Spleen (tissue), 11 donors: ENCODE data around the gene CLASP1. TPM values are rescaled to one million over a fixed set of nuclear protein-coding genes. Genes with fewer than 3 reads are reported as not detected.
A peak's percentile ranks its signal among the peaks of the same experiment; 100 is the strongest.
"Not testable (repeated sequence)": the region's sequence is repeated elsewhere in the genome, so short reads cannot be mapped to it uniquely, and the experiment has no call there.

Experiments used
- DNase-seq: peaks from one replicate; pipeline ENCODE4 v3.0.0-alpha.2; 2020
- H3K27ac ChIP-seq, 8 donors: fragments of 200-600 bp; sonication (generic) in 7 of 8; 1 replicate in 4 of 8; 2 replicates in 4 of 8; pipeline versions ENCODE4 v1.5.0 to v1.8.0; 2016 to 2021; ENCODE audit warnings: inconsistent platforms in 4 of 8, mild to moderate bottlenecking in 4 of 8, moderate library complexity in 1 of 8
- H3K27me3 ChIP-seq, 7 donors: fragments of 200-600 bp; sonication (generic) in 6 of 7; replicated peaks in 1 of 7; 1 replicate in 4 of 7; 2 replicates in 3 of 7; pipeline versions ENCODE4 v1.5.0 to v1.8.0; 2016 to 2021; ENCODE audit warnings: inconsistent platforms in 3 of 7, mild to moderate bottlenecking in 1 of 7
- H3K36me3 ChIP-seq, 6 donors: fragments of 200-600 bp; sonication (generic) in 5 of 6; 1 replicate in 4 of 6; 2 replicates in 2 of 6; pipeline versions ENCODE4 v1.5.0 to v1.8.0; 2016 to 2021; ENCODE audit warnings: inconsistent platforms in 2 of 6
- H3K4me1 ChIP-seq, 6 donors: fragments of 200-600 bp; sonication (generic) in 5 of 6; 1 replicate in 3 of 6; 2 replicates in 3 of 6; pipeline versions ENCODE4 v1.5.0 to v1.8.0; 2016 to 2021; ENCODE audit warnings: inconsistent platforms in 3 of 6
- H3K4me3 ChIP-seq, 8 donors: fragments of 200-600 bp; sonication (generic) in 7 of 8; 1 replicate in 4 of 8; 2 replicates in 4 of 8; pipeline versions ENCODE4 v1.5.0 to v1.8.0; 2016 to 2021; ENCODE audit warnings: inconsistent platforms in 4 of 8, mild to moderate bottlenecking in 4 of 8, moderate library complexity in 2 of 8
- H3K9me3 ChIP-seq, 8 donors: fragments of 200-600 bp; sonication (generic) in 7 of 8; 1 replicate in 4 of 8; 2 replicates in 4 of 8; pipeline versions ENCODE4 v1.5.0 to v1.8.0; 2016 to 2021; ENCODE audit warnings: inconsistent platforms in 4 of 8
- POLR2A ChIP-seq, 3 donors: fragments of 450-650 bp; IDR thresholded peaks; one replicate each; pipeline ENCODE4 v1.5.1; 2017; ENCODE audit warnings: antibody characterized with exemption in 3 of 3, mild to moderate bottlenecking in 1 of 3
- POLR2AphosphoS5 ChIP-seq, 3 donors: sonication (generic); formaldehyde crosslinking; IDR thresholded peaks; one replicate each; pipeline ENCODE4 v1.5.1; 2017; ENCODE audit warnings: antibody characterized with exemption in 3 of 3
- WGBS, 5 donors: extraction: QIAGEN DNeasy Blood & Tissue Kit in 3 of 5; methylation state at CpG; one replicate each; pipeline versions ENCODE4 v1.1.5 to v1.1.7; 2013 to 2018; 5-methylcytosine and 5-hydroxymethylcytosine counted together
- intact Hi-C: fragments of 100-400 bp; cut with DNase I; formaldehyde crosslinking; loops from one replicate; pipeline ENCODE4 v1.15.0; 2023; ENCODE audit warnings: low total_unique reads
- polyA plus RNA-seq, 3 donors: library from polyadenylated mRNA; stranded (reverse); fragments of 200-250 nt; gene quantifications; one replicate each; pipeline ENCODE4 v1.2.1, GENCODE V29; 2013
- total RNA-seq, 7 donors: library from RNA; depleted of rRNA in 3 of 7; stranded (reverse); fragments of >200 nt in 3 of 7; fragmentation: NEBNext Ultra II Directional in 4 of 7; extraction: Animal tissue kit (Norgen Biotek cat#: 25700) in 4 of 7; gene quantifications; one replicate each; pipeline versions ENCODE4 v1.1.0 to v1.2.1, GENCODE V29; 2016 to 2021
- TF ChIP-seq, protein P1 (sequence below), 11 experiments: fragments of 200-600 bp in 7 of 11; fragments of 450-650 bp in 4 of 11; sonication (generic) in 4 of 11; IDR thresholded peaks in 8 of 11; conservative IDR thresholded peaks in 3 of 11; 1 replicate in 7 of 11; 2 replicates in 4 of 11; pipeline versions ENCODE4 v1.4.0 to v1.8.0; 2016 to 2021; ENCODE audit warnings: antibody characterized with exemption in 11 of 11, inconsistent platforms in 4 of 11, mild to moderate bottlenecking in 1 of 11
- donor health status: healthy with polysubstance abuse.
- donor health status: DM: no; HTN: no; CAD: no; lungs with moderate emphysema.
- donor health status: DM: no; HTN: no; CAD: no.
- donor health status: Bipolar disorder and iron deficiency.
- donor health status: healthy.
- donor health status: DM: no; HTN: no; CAD: no.
- donor health status: DM: yes; HTN: yes; CAD: no.

The CLASP1 gene
- total and polyA plus RNA-seq, 10 donors: 4.0 to 103 (median 71.7) TPM

DNA sequence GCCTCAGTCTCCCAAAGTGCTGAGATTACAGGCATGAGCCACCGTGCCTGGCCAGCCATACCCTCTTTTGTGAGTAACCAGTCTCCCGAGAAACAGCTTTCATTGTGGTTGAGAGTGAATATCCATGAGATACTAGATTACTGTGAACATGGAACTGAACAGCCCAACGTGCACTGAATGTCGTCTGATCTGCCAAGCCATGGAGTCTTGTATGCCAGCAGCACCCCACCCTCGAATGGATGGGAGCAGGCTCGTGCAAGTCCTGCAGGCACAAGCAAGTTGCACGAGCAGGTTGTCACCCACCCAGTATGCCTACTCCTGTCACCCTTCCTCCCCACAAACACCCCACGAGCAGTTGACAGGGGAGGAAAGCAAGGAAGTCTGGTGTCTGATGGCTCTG, 327.8 kb downstream of the CLASP1 start:
- 81 to 86% (median 85%) methylated on average over 4 to 8 of the region's 8 CpGs for WGBS, 5 donors
- intact Hi-C loops: loop anchor here (10.0 kb wide), 1 partner anchor 227 kb away; no protein-coding TSS in a partner anchor
- no peak overlapping the region for H3K27ac ChIP-seq
- no peaks in the 10 kb centered on the region for H3K9me3 ChIP-seq
- TF ChIP-seq, protein P1, sequence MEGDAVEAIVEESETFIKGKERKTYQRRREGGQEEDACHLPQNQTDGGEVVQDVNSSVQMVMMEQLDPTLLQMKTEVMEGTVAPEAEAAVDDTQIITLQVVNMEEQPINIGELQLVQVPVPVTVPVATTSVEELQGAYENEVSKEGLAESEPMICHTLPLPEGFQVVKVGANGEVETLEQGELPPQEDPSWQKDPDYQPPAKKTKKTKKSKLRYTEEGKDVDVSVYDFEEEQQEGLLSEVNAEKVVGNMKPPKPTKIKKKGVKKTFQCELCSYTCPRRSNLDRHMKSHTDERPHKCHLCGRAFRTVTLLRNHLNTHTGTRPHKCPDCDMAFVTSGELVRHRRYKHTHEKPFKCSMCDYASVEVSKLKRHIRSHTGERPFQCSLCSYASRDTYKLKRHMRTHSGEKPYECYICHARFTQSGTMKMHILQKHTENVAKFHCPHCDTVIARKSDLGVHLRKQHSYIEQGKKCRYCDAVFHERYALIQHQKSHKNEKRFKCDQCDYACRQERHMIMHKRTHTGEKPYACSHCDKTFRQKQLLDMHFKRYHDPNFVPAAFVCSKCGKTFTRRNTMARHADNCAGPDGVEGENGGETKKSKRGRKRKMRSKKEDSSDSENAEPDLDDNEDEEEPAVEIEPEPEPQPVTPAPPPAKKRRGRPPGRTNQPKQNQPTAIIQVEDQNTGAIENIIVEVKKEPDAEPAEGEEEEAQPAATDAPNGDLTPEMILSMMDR (IDR thresholded peaks at IDR 0.05 in 8 of 11, conservative IDR thresholded peaks at IDR 0.05 in 3 of 11): no peak
- no peaks in the 10 kb centered on the region for H3K4me1 ChIP-seq
- DNase-seq: no peak
- no peaks in the 10 kb centered on the region for H3K36me3 ChIP-seq
- H3K27me3 ChIP-seq: peaks cover 0 to 10% (median 0%) of the 10 kb centered on the region in 7 donors
- H3K4me3 ChIP-seq: no peak overlapping the region

- Histone ChIP-seq H3K27me3 (peaks cover 0 to 10% (median 0%) of the 10 kb centered on the region in 7 donors), H3K36me3 (no peaks in the 10 kb centered on the region), H3K4me1 (no peaks in the 10 kb centered on the region), H3K27ac (no peak overlapping the region), H3K9me3 (no peaks in the 10 kb centered on the region), H3K4me3 (no peak overlapping the region)
- intact Hi-C loops: loop anchor here (10.0 kb wide), 1 partner anchor 225 kb away; no protein-coding TSS in a partner anchor
- 78 to 91% (median 89%) methylated on average over 3 of the region's 3 CpGs for WGBS, 5 donors
- TF ChIP-seq, protein P1 (IDR thresholded peaks at IDR 0.05 in 8 of 11, conservative IDR thresholded peaks at IDR 0.05 in 3 of 11): no peak
- no peak for TF ChIP-seq POLR2AphosphoS5 (IDR thresholded peaks at IDR 0.05)
- TF ChIP-seq POLR2A (IDR thresholded peaks at IDR 0.05): no peak
- DNase-seq: no peak
Measured at GRCh38 chr2:121319941-121320340, 329.3 kb downstream of the CLASP1 start.

- intact Hi-C loops: no loop called here
- peaks cover 0 to 8% (median 0%) of the 10 kb centered on the region in 7 donors for H3K27me3 ChIP-seq
- H3K4me3 ChIP-seq: no peak overlapping the region
- 84 to 97% (median 88%) methylated on average over 7 of the region's 7 CpGs for WGBS, 5 donors
- H3K9me3 ChIP-seq: no peaks in the 10 kb centered on the region
- H3K36me3 ChIP-seq: no peaks in the 10 kb centered on the region
- H3K27ac ChIP-seq: no peak overlapping the region
- DNase-seq: no peak
- TF ChIP-seq POLR2AphosphoS5 (IDR thresholded peaks at IDR 0.05) (no peak), POLR2A (IDR thresholded peaks at IDR 0.05) (no peak)
- TF ChIP-seq, protein P1 (IDR thresholded peaks at IDR 0.05 in 8 of 11, conservative IDR thresholded peaks at IDR 0.05 in 3 of 11): no peak
- no peaks in the 10 kb centered on the region for H3K4me1 ChIP-seq
Measured at GRCh38 chr2:121316986-121317385, 332.3 kb downstream of the CLASP1 start.

DNA sequence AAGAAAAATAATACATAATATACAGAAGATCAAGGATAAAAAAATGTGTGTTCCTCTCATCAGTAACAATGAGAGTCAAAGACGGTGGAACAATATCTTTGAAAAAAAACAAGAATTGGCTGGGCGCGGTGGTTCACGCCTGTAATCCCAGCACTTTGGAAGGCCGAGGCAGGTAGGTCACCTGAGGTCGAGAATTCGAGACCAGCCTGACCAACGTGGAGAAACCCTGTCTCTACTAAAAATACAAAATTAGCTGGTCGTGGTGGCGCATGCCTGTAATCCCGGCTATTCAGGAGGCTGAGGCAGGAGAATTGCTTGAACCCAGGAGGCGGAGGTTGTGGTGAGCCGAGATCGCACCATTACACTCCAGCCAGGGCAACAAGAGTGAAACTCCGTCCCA, 335.6 kb downstream of the CLASP1 start:
- 87 to 95% (median 89%) methylated on average over 15 of the region's 15 CpGs for WGBS, 5 donors
- intact Hi-C loops, H3K36me3 ChIP-seq, H3K4me3 ChIP-seq, H3K9me3 ChIP-seq, H3K4me1 ChIP-seq, H3K27me3 ChIP-seq, H3K27ac ChIP-seq: not testable (repeated sequence)
- peak; percentile 18 for DNase-seq

GRCh38 chr2:121309801-121310200, 339.5 kb downstream of the CLASP1 start:
- no peak overlapping the region for H3K4me3 ChIP-seq
- H3K27ac ChIP-seq: no peak overlapping the region
- 6 to 24% (median 13%) methylated on average over 3 of the region's 3 CpGs for WGBS, 5 donors
- H3K4me1 ChIP-seq: no peaks in the 10 kb centered on the region
- peak; percentile 23 for DNase-seq
- no peaks in the 10 kb centered on the region for H3K9me3 ChIP-seq
- H3K27me3 ChIP-seq: peaks cover 0 to 18% (median 0%) of the 10 kb centered on the region in 7 donors
- intact Hi-C loops: no loop called here
- TF ChIP-seq POLR2A (IDR thresholded peaks at IDR 0.05) (no peak), POLR2AphosphoS5 (IDR thresholded peaks at IDR 0.05) (no peak)
- TF ChIP-seq, protein P1 (IDR thresholded peaks at IDR 0.05 in 8 of 11, conservative IDR thresholded peaks at IDR 0.05 in 3 of 11): no peak
- no peaks in the 10 kb centered on the region for H3K36me3 ChIP-seq
